OCI-LY1 (cell line): ENCODE results near the gene ROR1.

Experiments
- H2AFZ ChIP-seq: fragments of 200-600 bp; sonication (generic), shearing (Covaris generic); 2 replicates; pipeline ENCODE4 v1.6.0; 2014; ENCODE audit warnings: antibody characterized with exemption, mild to moderate bottlenecking, low read length
- H3F3A ChIP-seq: fragments of 200-600 bp; sonication (generic), shearing (Covaris generic); 2 replicates; pipeline ENCODE4 v1.6.0; 2014; ENCODE audit warnings: mild to moderate bottlenecking, antibody characterized with exemption, low read length, moderate library complexity; ENCODE audit not compliant: insufficient read depth
- H3K27ac ChIP-seq: fragments of 200-600 bp; sonication (generic); 2 replicates; pipeline ENCODE4 v1.5.1; 2014; ENCODE audit warnings: low read length, mixed run types, mild to moderate bottlenecking, low read depth; ENCODE audit not compliant: poor library complexity, severe bottlenecking
- H3K27me3 ChIP-seq: fragments of 200-600 bp; sonication (generic); 2 replicates; pipeline ENCODE4 v1.6.0; 2014; ENCODE audit warnings: antibody characterized with exemption, mild to moderate bottlenecking, low read length, moderate library complexity; ENCODE audit not compliant: insufficient read depth
- H3K36me3 ChIP-seq: fragments of 200-600 bp; sonication (generic); 2 replicates; pipeline ENCODE4 v1.6.1; 2014; ENCODE audit warnings: mild to moderate bottlenecking, antibody characterized with exemption, low read length, moderate library complexity, mixed read lengths; ENCODE audit not compliant: insufficient read depth
- H3K4me1 ChIP-seq: fragments of 200-600 bp; sonication (generic); 2 replicates; pipeline ENCODE4 v1.5.1; 2014; ENCODE audit warnings: mild to moderate bottlenecking, low read length, moderate library complexity; ENCODE audit not compliant: insufficient read depth, severe bottlenecking
- H3K4me2 ChIP-seq: fragments of 200-600 bp; sonication (generic), shearing (Covaris generic); 2 replicates; pipeline ENCODE4 v1.6.1; 2014; ENCODE audit warnings: low read length
- H3K4me3 ChIP-seq: fragments of 200-600 bp; sonication (generic); 2 replicates; pipeline ENCODE4 v1.5.1; 2014; ENCODE audit warnings: low read length, low read depth, mild to moderate bottlenecking, mixed read lengths; ENCODE audit not compliant: poor library complexity, severe bottlenecking
- H3K79me2 ChIP-seq: fragments of 200-600 bp; shearing (Covaris generic); 2 replicates; pipeline ENCODE4 v1.6.1; 2016; ENCODE audit warnings: mixed run types, low read length, mixed read lengths; ENCODE audit not compliant: insufficient read depth
- H3K9ac ChIP-seq: fragments of 200-600 bp; sonication (generic), shearing (Covaris generic); 2 replicates; pipeline ENCODE4 v1.6.1; 2014; ENCODE audit warnings: mild to moderate bottlenecking, low read length, mixed read lengths
- H3K9me2 ChIP-seq: fragments of 200-600 bp; sonication (generic), shearing (Covaris generic); 2 replicates; pipeline ENCODE4 v1.6.1; 2014; ENCODE audit warnings: low read depth, mild to moderate bottlenecking, low read length, mixed read lengths
- H3K9me3 ChIP-seq: fragments of 200-600 bp; shearing (Covaris generic); 2 replicates; pipeline ENCODE4 v1.6.1; 2014; ENCODE audit warnings: low read length, mixed read lengths
- H4K20me1 ChIP-seq: fragments of 200-600 bp; sonication (generic), shearing (Covaris generic); 2 replicates; pipeline ENCODE4 v1.6.0; 2016; ENCODE audit warnings: mild to moderate bottlenecking, low read length; ENCODE audit not compliant: insufficient read depth
- CTCF ChIP-seq: fragments of 200-600 bp; sonication (generic), shearing (Covaris generic); IDR thresholded peaks from 2 replicates; pipeline ENCODE4 v1.5.1; 2017; ENCODE audit warnings: mild to moderate bottlenecking, antibody characterized with exemption, low read length, moderate library complexity, mixed read lengths
- EZH2 ChIP-seq: fragments of 200-600 bp; sonication (generic), shearing (Covaris generic); IDR thresholded peaks from 2 replicates; pipeline ENCODE4 v1.8.0; 2017; ENCODE audit warnings: borderline replicate concordance, mixed run types, mild to moderate bottlenecking, antibody characterized with exemption, low read length, moderate library complexity, mixed read lengths

Gene ROR1

DNA sequence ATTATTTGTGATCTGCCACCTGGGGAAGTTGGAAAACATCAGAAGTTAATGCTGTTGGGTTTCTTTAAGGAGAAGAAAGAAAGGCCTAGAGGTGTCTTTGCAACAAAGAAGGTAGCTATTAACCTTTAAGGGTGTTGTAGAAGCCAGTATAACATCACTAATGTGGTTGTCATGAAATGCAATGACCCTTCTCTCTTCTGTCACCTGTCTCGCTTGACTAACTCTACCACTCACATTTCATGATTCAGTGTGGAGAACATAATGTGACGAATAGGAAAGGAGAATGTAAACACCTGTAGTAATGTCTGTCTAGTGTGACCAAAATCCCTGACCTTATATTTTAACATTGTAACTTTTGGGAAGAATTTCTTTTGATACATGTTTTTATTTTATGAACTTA is 217.9 kb downstream of the ROR1 start:
- Histone ChIP-seq H3K27me3 (no peaks in the 10 kb centered on the region), H3K4me3 (no peak overlapping the region), H3K9me3 (no peaks in the 10 kb centered on the region), H3K9ac (no peak overlapping the region), H3K27ac (no peak overlapping the region), H3F3A (no peaks in the 10 kb centered on the region), H3K9me2 (no peaks in the 10 kb centered on the region), H3K36me3 (no peaks in the 10 kb centered on the region), H2AFZ (no peak overlapping the region), H3K4me2 (no peak overlapping the region), H3K4me1 (no peaks in the 10 kb centered on the region), H4K20me1 (no peaks in the 10 kb centered on the region), H3K79me2 (no peaks in the 10 kb centered on the region)
- TF ChIP-seq CTCF (no peak), EZH2 (no peak)

DNA sequence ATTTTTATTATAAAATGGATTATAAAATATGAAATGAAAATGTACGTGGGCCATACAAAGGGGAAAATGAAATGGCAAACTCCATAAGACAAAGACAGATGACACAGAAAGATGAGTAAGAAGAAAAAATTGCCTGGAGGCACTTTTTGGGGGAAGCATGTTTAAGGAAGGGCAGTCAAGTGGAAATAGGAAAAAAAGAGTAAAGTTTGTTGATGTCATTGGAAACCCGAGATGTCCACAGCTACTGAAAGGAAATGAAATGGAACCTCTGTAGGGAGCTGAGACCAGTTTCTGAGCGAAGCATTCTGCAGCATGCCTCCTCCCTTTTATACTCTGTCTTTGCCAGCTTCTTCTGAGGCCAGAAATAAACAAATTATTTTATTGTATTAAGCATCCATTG is 226.2 kb downstream of the ROR1 start:
- Histone ChIP-seq H3K9ac (no peak overlapping the region), H3K27ac (no peak overlapping the region), H3K4me2 (no peak overlapping the region), H3K27me3 (no peaks in the 10 kb centered on the region), H3K79me2 (no peaks in the 10 kb centered on the region), H4K20me1 (no peaks in the 10 kb centered on the region), H3K36me3 (no peaks in the 10 kb centered on the region), H3K9me3 (no peaks in the 10 kb centered on the region), H3K9me2 (no peaks in the 10 kb centered on the region), H3K4me3 (no peak overlapping the region), H3F3A (no peaks in the 10 kb centered on the region), H3K4me1 (no peaks in the 10 kb centered on the region), H2AFZ (no peak overlapping the region)
- no peak for TF ChIP-seq CTCF
- no peak for TF ChIP-seq EZH2

- Histone ChIP-seq H3F3A (no peaks in the 10 kb centered on the region), H3K36me3 (no peaks in the 10 kb centered on the region), H3K4me3 (no peak overlapping the region), H2AFZ (no peak overlapping the region), H3K4me2 (no peak overlapping the region), H3K9me2 (no peaks in the 10 kb centered on the region), H3K27ac (no peak overlapping the region), H3K9ac (no peak overlapping the region), H3K9me3 (no peaks in the 10 kb centered on the region), H3K79me2 (no peaks in the 10 kb centered on the region), H3K4me1 (no peaks in the 10 kb centered on the region), H4K20me1 (no peaks in the 10 kb centered on the region), H3K27me3 (no peaks in the 10 kb centered on the region)
- TF ChIP-seq CTCF (no peak), EZH2 (no peak)
These were observed 227.2 kb downstream of the ROR1 start for GRCh38 chr1:64001038-64001437.
